Dendritic cell treated with granulocyte-macrophage colony-stimulating factor and Interleukin-4, amounts not matched to agents 40 ng/mL and 50 ng/mL, for 4 days (primary cell): ENCODE measurements around the gene GCSH.

ENCODE experiments used
- H3K27ac Mint-ChIP-seq: one replicate; pipeline ENCODE4 v1.8.0; 2022; ENCODE audit warnings: mild to moderate bottlenecking, mixed read lengths
- H3K27me3 Mint-ChIP-seq: one replicate; pipeline ENCODE4 v1.8.0; 2022; ENCODE audit warnings: mild to moderate bottlenecking, mixed read lengths
- H3K36me3 Mint-ChIP-seq: one replicate; pipeline ENCODE4 v1.8.0; 2022; ENCODE audit warnings: low read depth, mixed read lengths
- H3K4me1 Mint-ChIP-seq: one replicate; pipeline ENCODE4 v1.8.0; 2022; ENCODE audit warnings: low read depth, mixed read lengths
- H3K4me3 Mint-ChIP-seq: one replicate; pipeline ENCODE4 v1.8.0; 2022; ENCODE audit warnings: mild to moderate bottlenecking, moderate library complexity, mixed read lengths
- H3K9me3 Mint-ChIP-seq: one replicate; pipeline ENCODE4 v1.8.0; 2022; ENCODE audit warnings: mixed read lengths
- intact Hi-C: fragments of 100-400 bp; cut with micrococcal nuclease; formaldehyde crosslinking; loops from one replicate; pipeline ENCODE4 v1.15.0; 2022

The GCSH gene

GRCh38 chr16:81080233-81080632 is 16.0 kb downstream of the GCSH start:
- Mint-ChIP-seq H3K36me3 (no peaks in the 10 kb centered on the region), H3K27me3 (no peaks in the 10 kb centered on the region), H3K4me3 (no peak overlapping the region), H3K9me3 (no peaks in the 10 kb centered on the region), H3K27ac (no peak overlapping the region), H3K4me1 (peaks cover 5% of the 10 kb centered on the region)
- intact Hi-C loops = no loop called here

GRCh38 chr16:81077076-81077940 is 18.9 kb downstream of the GCSH start, which contains the start of gene C16orf46:
C16orf46 (minus strand) TSS chr16:81077238; CDS start chr16:81063955, 13,283 bp downstream.
- Mint-ChIP-seq H3K36me3 (no peaks in the 10 kb centered on the region), H3K4me3 (no peak within 1 kb of the TSS), H3K27ac (no peak within 1 kb of the TSS), H3K4me1 (peaks cover 5% of the 10 kb centered on the region), H3K27me3 (no peaks in the 10 kb centered on the region), H3K9me3 (no peaks in the 10 kb centered on the region)
- intact Hi-C loops = loop anchor here (1.0 to 2.0 kb wide), 4 partner anchors 19 to 237 kb away; partner anchors contain the start of genes CENPN, GAN and GCSH

DNA sequence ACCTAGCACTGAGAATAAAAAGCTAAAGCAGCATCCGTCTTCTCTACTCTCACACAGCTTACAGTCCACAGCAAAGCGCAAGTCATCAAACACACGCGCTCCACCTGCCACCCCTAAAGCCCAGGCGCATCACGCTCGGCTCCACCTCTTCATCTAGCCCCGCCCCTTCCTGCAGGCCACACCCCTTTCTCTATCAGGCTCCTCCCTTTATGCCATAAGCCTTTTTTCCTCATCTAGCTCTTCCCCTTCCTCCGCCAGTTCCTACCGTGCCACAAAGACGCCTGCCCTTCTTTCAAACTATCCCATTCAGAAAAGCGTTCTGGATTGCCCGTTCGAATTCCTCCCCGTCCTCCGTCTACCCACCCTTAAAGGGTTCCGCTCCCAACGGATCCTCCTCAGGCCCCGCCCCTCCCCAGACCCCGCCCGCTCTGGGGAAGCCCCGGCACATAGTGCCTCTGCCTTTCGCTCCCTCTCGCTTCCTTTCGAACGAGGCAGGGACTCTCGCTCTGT is 19.6 kb downstream of the GCSH start:
- intact Hi-C loops = loop anchor here (1.0 to 2.0 kb wide), 5 partner anchors 20 to 238 kb away; partner anchors contain the start of genes ATMIN, CENPN, GAN and GCSH
- Mint-ChIP-seq H3K27me3 (no peaks in the 10 kb centered on the region), H3K36me3 (no peaks in the 10 kb centered on the region), H3K4me1 (peaks cover 8% of the 10 kb centered on the region), H3K4me3 (no peak overlapping the region), H3K9me3 (no peaks in the 10 kb centered on the region), H3K27ac (no peak overlapping the region)

GRCh38 chr16:81073560-81074330 is 22.4 kb downstream of the GCSH start:
- Mint-ChIP-seq H3K27me3 (no peaks in the 10 kb centered on the region), H3K36me3 (no peaks in the 10 kb centered on the region), H3K4me3 (no peak overlapping the region), H3K9me3 (no peaks in the 10 kb centered on the region), H3K4me1 (peaks cover 10% of the 10 kb centered on the region), H3K27ac (no peak overlapping the region)
- intact Hi-C loops = no loop called here

DNA sequence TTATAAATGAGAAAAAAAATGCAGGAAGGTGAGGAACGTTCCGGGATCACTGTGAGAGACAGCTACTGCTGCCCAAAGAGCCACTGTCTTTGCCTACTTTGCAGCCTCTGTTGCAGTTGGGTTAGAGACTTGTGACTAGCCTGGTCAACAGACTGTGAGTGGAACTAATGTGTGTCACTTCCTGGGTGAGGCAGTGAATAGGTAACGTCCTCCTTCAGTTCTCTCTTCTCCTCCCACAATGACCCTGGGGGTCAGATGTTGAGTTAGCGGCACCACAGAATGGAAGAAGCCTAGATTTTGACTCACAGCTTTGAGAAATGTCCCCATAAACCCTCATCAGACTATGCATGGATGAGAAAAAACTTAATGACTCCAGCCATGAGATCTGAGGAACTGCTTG is 24.4 kb downstream of the GCSH start:
- Mint-ChIP-seq H3K9me3 (no peaks in the 10 kb centered on the region), H3K4me1 (peaks cover 5% of the 10 kb centered on the region), H3K27ac (no peak overlapping the region), H3K4me3 (no peak overlapping the region), H3K27me3 (no peaks in the 10 kb centered on the region), H3K36me3 (no peaks in the 10 kb centered on the region)
- intact Hi-C loops = no loop called here

- Mint-ChIP-seq H3K9me3 (no peaks in the 10 kb centered on the region), H3K4me3 (no peak overlapping the region), H3K27me3 (no peaks in the 10 kb centered on the region), H3K36me3 (no peaks in the 10 kb centered on the region), H3K27ac (no peak overlapping the region), H3K4me1 (peaks cover 5% of the 10 kb centered on the region)
- intact Hi-C loops = no loop called here
Measured at GRCh38 chr16:81070979-81071378, 25.2 kb downstream of the GCSH start.

DNA sequence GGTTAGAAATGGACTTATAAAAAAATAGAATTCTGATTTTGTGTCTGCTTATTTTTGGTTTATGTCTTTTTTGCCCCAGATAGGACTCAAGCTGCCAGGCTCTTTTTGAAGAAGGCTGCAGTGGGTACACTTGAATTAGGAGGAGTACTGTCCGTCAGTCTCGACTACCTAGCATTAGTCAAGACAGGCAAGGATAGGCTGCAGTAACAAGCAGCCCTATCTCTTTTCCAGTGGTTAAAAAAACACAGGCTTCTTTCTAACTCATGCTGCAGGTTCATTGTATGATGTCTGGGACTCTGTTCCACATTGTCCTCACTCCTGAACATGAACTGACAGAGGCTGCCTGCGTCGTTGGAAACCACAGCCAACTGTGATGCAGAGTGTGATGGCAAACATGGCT is 27.1 kb downstream of the GCSH start:
- no peak overlapping the region for H3K4me3 Mint-ChIP-seq
- H3K27me3 Mint-ChIP-seq = no peaks in the 10 kb centered on the region
- no peak overlapping the region for H3K27ac Mint-ChIP-seq
- H3K4me1 Mint-ChIP-seq = peaks cover 5% of the 10 kb centered on the region
- no peaks in the 10 kb centered on the region for H3K36me3 Mint-ChIP-seq
- intact Hi-C loops = no loop called here
- H3K9me3 Mint-ChIP-seq = no peaks in the 10 kb centered on the region

GRCh38 chr16:81067166-81067565 is 29.0 kb downstream of the GCSH start:
- H3K4me1 Mint-ChIP-seq = peaks cover 5% of the 10 kb centered on the region
- no peak overlapping the region for H3K27ac Mint-ChIP-seq
- no peak overlapping the region for H3K4me3 Mint-ChIP-seq
- intact Hi-C loops = no loop called here
- no peaks in the 10 kb centered on the region for H3K9me3 Mint-ChIP-seq
- H3K36me3 Mint-ChIP-seq = no peaks in the 10 kb centered on the region
- H3K27me3 Mint-ChIP-seq = no peaks in the 10 kb centered on the region

DNA sequence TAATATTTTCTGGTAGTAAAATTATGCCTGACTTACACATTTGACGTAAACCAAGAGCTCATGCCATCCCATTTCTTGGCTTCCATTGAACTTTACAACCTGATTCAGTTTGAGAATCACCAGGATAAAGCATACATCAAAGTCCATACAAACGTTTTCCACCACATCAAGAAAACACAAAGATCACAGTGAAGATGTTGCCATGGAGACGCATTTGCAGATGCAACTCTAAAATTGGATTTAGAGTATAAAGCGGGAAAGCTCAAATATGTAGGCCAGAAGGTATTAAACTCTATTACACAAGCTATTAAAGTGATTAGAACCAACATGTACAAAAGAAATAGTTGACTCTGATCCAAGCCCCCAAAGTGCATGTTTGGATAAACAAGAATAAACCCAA is 29.5 kb downstream of the GCSH start:
- no peaks in the 10 kb centered on the region for H3K36me3 Mint-ChIP-seq
- H3K27ac Mint-ChIP-seq = no peak overlapping the region
- H3K9me3 Mint-ChIP-seq = no peaks in the 10 kb centered on the region
- no peaks in the 10 kb centered on the region for H3K27me3 Mint-ChIP-seq
- intact Hi-C loops = no loop called here
- no peak overlapping the region for H3K4me3 Mint-ChIP-seq
- peaks cover 2% of the 10 kb centered on the region for H3K4me1 Mint-ChIP-seq

GRCh38 chr16:81061871-81062608 is 34.2 kb downstream of the GCSH start:
- Mint-ChIP-seq H3K4me3 (no peak overlapping the region), H3K27ac (no peak overlapping the region)

DNA sequence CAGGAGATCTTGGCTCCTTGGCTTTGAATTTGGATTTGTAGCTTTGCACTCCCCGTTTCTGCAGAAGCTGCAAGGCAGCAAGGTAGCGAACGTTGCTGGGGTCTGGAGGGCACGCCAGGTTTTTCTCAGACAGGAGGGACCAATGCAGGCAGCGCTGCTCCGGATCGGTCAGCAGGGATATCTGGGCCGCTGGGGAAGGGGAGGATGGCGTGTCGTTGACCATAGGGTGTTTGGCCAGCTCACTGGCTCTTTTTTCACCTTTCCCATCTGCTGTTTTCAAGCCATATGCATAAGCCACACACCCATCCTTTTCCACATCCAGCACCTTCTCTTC is 34.9 kb downstream of the GCSH start:
- Mint-ChIP-seq H3K27me3 (no peaks in the 10 kb centered on the region), H3K27ac (no peak overlapping the region), H3K4me1 (no peaks in the 10 kb centered on the region), H3K4me3 (no peak overlapping the region), H3K36me3 (no peaks in the 10 kb centered on the region), H3K9me3 (no peaks in the 10 kb centered on the region)
- intact Hi-C loops = no loop called here

More at GRCh38 chr16:81061871-81062608, 34.2 kb downstream of the GCSH start:
- H3K27me3 Mint-ChIP-seq = no peaks in the 10 kb centered on the region
- intact Hi-C loops = no loop called here
- no peaks in the 10 kb centered on the region for H3K9me3 Mint-ChIP-seq
- H3K36me3 Mint-ChIP-seq = no peaks in the 10 kb centered on the region
- no peaks in the 10 kb centered on the region for H3K4me1 Mint-ChIP-seq

- H3K4me3 Mint-ChIP-seq = no peak overlapping the region
- intact Hi-C loops = no loop called here
- no peak overlapping the region for H3K27ac Mint-ChIP-seq
- H3K4me1 Mint-ChIP-seq = no peaks in the 10 kb centered on the region
- H3K27me3 Mint-ChIP-seq = no peaks in the 10 kb centered on the region
- no peaks in the 10 kb centered on the region for H3K36me3 Mint-ChIP-seq
- H3K9me3 Mint-ChIP-seq = no peaks in the 10 kb centered on the region
Measured at GRCh38 chr16:81060576-81061306, 35.5 kb downstream of the GCSH start.

- no peaks in the 10 kb centered on the region for H3K4me1 Mint-ChIP-seq
- no peak overlapping the region for H3K4me3 Mint-ChIP-seq
- peaks cover 22% of the 10 kb centered on the region for H3K9me3 Mint-ChIP-seq
- no peak overlapping the region for H3K27ac Mint-ChIP-seq
- intact Hi-C loops = no loop called here
- H3K27me3 Mint-ChIP-seq = no peaks in the 10 kb centered on the region
- H3K36me3 Mint-ChIP-seq = peaks cover under 1% of the 10 kb centered on the region
Measured at GRCh38 chr16:81053761-81054160, 42.4 kb downstream of the GCSH start.
